Eye (tissue), 1 donor: Measurements from ENCODE around the gene SSB.
"Not testable (repeated sequence)": the region's sequence is repeated elsewhere in the genome, so short reads cannot be mapped to it uniquely, and the experiment has no call there.

Experiments used
- DNase-seq: peaks from one replicate; pipeline ENCODE4 v3.0.0-alpha.2; 2015

SSB gene

GRCh38 chr2:169798718-169799592 lies at the start of gene SSB:
SSB (plus strand) TSS chr2:169798871; CDS start chr2:169800961, 2,090 bp downstream.
- peak; percentile 96 for DNase-seq

- DNase-seq, result no peak
These were observed 45.9 kb upstream of the SSB start for GRCh38 chr2:169752752-169753151.

GRCh38 chr2:169755083-169755870 lies 43.4 kb upstream of the SSB start:
- DNase-seq, result no peak

GRCh38 chr2:169756342-169756741 lies 42.3 kb upstream of the SSB start:
- no peak for DNase-seq

GRCh38 chr2:169757356-169757755 lies 41.3 kb upstream of the SSB start:
- no peak for DNase-seq

- no peak for DNase-seq
These were observed 40.9 kb upstream of the SSB start for GRCh38 chr2:169757778-169758177.

- DNase-seq, result no peak
These were observed 38.7 kb upstream of the SSB start for GRCh38 chr2:169759987-169760386.

- not testable (repeated sequence) for DNase-seq
These were observed 37.9 kb upstream of the SSB start for GRCh38 chr2:169760798-169761197.

GRCh38 chr2:169761251-169761969 lies 37.3 kb upstream of the SSB start:
- no peak for DNase-seq

- DNase-seq, result no peak
These were observed 36.7 kb upstream of the SSB start for GRCh38 chr2:169761970-169762292.

GRCh38 chr2:169765523-169765922 lies 33.1 kb upstream of the SSB start:
- no peak for DNase-seq

- peak; percentile 79 for DNase-seq
These were observed 31.3 kb upstream of the SSB start for GRCh38 chr2:169767243-169767888.

GRCh38 chr2:169768262-169768995 lies 30.2 kb upstream of the SSB start:
- peak; percentile 23 for DNase-seq

GRCh38 chr2:169771021-169771420 lies 27.6 kb upstream of the SSB start:
- no peak for DNase-seq

- no peak for DNase-seq
These were observed 27.1 kb upstream of the SSB start for GRCh38 chr2:169771612-169772011.

- DNase-seq, result no peak
These were observed 26.0 kb upstream of the SSB start for GRCh38 chr2:169772651-169773050.

- no peak for DNase-seq
These were observed 23.3 kb upstream of the SSB start for GRCh38 chr2:169775354-169775753.

GRCh38 chr2:169775765-169776164 lies 22.9 kb upstream of the SSB start:
- DNase-seq, result no peak

- DNase-seq, result peak; percentile 18
These were observed 22.4 kb upstream of the SSB start for GRCh38 chr2:169776252-169776761.

- no peak for DNase-seq
These were observed 20.2 kb upstream of the SSB start for GRCh38 chr2:169778446-169778845.

GRCh38 chr2:169781249-169782013 lies 17.2 kb upstream of the SSB start:
- DNase-seq, result no peak
